Renal cortical epithelial cell (primary cell): ENCODE results near the gene TMEM208. TPM values are rescaled to one million over a fixed set of nuclear protein-coding genes. Genes with fewer than 3 reads are reported as not detected.

Experiments
- DNase-seq: peaks from one replicate; pipeline ENCODE4 v3.0.0-alpha.2; 2011; ENCODE audit warnings: low read depth
- total RNA-seq: library from RNA; depleted of rRNA; stranded (reverse); fragments of >200 nt; gene quantifications from 2 replicates; pipeline ENCODE4 v1.2.3, GENCODE V29; 2014

The TMEM208 gene
- total RNA-seq, 1 donor from 2014 or later, result 22.0 TPM

DNA sequence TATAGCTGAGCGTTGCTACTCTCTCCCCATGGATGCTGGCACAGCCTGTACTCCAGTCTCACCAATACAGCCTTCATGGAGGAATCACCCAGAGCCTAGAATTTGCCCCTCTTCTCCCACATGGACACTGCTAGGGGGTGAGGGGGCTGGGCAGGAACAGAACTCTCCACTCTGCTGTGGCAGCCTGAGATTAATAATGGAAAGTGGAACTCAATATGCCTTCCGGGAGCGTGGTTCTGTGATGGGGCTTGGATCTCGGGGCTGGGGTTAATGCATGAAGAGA, 23.1 kb downstream of the TMEM208 start:
- DNase-seq, result no peak

DNA sequence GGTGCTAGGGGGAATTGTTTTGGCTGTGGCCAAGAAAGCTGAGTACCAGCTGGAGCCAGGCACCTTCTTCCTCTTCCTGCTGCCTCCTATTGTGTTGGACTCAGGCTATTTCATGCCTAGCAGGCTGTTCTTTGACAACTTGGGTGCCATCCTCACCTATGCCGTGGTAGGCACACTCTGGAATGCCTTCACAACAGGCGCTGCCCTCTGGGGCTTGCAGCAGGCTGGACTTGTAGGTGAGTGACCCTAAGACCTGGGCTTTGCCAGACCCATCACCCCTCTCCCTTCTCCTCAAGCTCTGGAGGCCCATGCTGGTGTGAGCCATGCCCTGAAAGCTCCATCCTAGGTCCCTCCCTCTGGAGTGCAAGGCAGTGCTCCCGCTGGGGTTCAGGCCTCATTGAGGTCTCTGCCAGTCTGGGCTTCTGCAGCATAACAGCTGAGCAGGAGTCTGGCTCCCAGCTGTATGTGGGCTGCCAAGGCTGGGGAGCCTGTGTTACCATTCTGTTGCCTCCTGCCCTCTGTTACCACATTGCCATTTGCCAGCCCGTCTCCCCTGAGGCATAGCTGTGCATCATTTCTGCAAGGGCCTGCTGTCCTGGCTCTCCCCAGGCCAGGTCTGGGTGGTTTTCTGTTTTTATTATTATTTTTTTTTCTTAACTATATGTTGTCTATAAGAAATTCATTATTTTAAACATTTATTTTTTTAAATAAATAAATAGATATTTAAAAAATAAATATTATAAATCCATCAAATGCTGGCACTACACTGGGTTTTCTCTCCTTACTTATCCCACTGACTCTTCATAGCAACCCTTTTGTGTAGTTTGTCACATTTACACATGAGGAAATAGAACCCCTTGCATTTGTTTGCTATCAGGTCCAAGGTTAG, 25.9 kb downstream of the TMEM208 start:
- no peak for DNase-seq

DNA sequence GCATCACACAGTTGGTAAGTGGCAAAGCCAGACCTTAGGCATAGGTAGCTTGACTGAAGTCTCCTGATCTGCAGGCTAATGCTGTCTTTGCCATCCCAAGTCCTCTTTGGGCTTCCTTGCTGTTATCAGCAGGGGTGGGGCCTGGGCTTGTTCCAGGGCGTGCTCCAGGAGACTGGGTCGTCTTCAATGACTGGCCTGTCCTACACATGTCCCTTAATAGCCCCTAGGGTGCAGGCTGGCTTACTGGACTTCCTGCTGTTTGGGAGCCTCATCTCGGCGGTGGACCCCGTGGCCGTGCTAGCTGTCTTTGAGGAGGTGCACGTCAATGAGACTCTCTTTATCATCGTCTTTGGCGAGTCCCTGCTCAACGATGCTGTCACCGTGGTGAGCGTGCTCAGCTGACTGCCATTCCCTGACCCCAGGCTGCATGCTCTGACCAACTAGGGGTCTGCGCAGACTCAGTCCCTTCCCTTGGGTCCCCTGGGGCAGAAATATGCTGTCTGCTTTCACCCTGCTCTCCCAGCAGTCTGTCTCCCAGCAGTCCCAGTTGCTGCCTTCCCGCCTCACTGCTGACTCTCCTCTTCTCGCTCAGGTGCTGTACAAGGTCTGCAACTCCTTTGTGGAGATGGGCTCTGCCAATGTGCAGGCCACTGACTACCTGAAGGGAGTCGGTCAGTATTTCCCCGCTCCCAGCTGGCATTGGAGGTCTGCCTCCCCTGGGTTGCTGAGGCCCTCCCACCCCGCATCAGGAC, 28.0 kb downstream of the TMEM208 start:
- no peak for DNase-seq

DNA sequence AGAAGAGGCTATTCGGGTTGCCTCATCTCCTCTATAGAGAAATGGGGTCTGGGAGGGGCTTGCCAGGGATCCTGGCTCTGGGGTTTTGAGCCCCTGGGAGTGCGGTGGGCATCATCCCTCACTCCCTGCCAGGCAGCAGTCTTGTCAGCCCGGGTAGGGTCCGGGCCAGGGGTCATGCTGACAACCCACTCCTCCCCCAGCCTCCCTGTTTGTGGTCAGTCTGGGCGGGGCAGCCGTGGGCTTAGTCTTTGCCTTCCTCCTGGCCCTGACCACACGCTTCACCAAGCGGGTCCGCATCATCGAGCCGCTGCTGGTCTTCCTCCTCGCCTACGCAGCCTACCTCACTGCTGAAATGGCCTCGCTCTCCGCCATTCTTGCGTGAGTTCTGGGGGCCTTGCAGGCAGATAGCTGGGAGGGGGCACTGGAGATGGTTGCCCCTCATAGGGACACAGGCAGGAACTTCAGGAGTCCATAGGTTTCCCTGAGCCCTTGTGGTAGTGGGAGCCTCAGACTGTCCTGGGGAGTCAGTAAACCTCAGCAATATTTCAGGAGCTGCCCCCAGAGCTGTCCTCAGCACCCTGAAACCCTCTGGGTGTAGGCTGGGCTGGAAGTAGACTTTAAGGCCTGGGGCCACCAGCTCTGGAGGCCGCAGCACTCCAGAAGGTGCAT, 28.8 kb downstream of the TMEM208 start:
- no peak for DNase-seq

DNA sequence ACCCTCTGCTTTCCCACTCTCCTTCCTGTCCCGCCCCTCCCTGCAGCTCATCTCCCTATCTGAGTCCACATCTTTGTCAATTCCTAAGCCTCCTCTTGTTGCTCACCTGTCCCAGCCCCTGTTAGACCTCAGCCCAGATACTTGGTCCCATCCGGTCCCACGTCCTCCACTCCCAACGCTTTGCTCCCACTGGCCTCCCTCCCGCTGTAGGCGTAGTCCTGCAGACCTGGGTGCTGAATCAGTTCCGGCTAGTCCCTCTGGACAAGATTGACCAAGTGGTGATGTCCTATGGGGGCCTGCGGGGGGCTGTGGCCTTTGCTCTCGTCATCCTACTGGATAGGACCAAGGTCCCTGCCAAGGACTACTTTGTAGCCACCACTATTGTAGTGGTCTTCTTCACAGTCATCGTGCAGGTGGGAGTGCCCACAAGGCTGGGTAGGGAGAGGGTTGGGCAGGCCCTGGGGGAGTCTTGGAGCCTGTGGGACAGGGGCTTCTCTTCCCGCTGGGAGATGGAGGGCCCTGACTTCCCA, 29.8 kb downstream of the TMEM208 start:
- no peak for DNase-seq

DNA sequence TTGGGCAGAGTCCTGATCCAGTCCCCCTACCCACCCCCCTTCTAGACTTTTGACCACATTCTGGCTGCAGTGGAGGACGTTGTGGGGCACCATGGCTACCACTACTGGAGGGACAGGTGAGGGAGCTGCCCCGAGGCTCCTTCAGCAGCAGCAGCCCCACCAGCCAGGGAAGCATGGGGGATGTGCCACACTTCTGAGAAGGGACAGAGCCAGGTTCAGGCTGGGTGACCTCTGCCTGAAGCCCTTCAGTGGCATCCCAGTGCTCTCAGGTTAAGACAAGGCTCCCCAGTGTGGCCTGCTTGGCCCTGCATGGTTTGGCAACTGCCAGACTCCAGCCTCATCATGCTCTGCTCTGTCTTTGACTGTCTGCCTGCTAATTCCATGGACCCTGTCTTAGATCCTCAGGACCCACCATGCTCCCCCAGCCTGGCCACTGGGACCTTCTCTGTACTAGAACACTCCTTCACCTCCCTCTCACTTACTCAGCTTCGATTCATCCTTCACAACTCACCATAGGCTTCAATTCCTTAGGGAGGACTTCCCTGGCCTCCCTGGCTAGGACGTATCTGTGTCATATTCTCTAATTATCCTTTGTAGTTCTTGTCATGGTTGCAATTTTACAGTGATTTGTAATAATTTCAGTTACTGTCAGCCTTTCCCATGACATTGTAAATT, 30.7 kb downstream of the TMEM208 start:
- no peak for DNase-seq

DNA sequence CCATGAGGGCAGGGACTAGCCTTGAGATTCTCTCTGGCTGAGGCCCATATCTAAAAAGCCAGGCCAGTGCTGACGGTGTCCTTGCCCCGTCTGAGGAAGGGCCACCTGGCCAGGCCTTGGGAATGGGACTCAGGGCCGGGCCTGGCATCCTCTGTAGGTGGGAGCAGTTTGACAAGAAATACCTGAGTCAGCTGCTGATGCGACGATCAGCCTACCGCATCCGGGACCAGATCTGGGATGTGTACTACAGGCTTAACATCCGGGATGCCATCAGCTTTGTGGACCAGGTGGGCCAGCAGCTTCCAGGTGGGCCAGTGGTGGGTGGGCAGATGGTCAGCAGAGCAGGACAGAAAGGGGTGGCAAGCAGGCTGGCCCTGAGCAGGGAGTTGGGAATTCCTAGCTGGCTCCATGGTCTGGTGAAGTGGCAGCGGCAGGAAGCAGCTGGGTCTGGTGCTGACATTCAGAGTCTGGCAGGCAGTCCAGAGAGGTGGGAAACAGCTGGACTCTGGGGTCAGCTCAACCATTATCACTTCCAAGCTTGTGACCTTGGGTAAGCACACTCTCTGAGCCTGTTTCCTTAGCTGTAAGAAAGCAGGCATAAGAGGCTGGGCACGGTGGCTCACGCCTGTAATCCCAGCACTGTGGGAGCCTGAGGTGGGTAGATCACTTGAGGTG, 31.4 kb downstream of the TMEM208 start:
- DNase-seq, result no peak

DNA sequence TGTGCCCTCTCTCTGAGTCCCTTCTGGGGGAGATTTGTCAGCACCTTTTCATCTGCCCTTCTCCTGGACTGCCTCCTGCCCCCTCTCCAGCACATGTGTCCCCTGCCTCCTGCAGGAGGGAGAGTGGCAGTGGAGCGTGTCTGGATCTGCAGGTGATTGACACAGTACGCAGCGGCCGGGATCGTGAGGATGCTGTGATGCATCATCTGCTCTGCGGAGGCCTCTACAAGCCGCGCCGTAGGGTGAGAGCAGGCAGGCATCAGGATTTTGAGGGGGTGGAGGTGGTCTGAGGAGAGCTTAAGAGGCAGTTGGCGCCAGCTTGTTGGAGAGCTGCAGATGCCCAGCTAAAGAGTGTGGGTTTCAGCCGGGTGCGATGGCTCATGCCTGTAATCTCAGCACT, 32.8 kb downstream of the TMEM208 start:
- no peak for DNase-seq

DNA sequence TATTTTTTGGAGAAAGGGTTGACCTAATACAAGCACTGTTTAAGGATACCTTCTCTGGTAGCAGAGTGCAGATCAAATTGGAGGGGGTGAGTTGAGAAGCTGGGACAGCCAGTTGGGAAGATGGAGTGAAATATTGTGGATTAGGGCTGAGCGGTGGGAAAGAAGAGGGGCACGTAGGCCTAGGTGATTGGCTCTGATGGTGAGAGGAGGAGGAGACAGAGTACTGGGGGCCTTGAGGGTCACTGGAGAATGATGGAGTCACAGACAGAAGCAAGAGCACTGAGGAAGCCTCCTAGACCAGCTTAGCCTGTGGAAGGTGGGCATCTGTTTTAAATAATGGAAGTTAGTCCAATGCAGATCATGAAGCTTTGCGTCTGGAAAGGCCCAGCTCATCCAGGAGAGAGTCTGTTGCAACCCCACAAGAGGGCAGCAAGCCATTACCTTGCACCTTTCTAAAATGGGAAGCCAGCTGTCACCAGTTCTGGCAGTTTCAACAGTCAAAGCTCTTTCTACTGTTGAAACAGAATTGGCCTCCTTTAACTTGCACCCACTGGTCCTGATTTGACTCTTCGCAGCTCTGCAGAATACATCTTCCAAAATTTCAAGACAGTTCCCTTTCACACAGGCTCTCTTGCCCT, 33.6 kb downstream of the TMEM208 start:
- peak; percentile 69 for DNase-seq

DNA sequence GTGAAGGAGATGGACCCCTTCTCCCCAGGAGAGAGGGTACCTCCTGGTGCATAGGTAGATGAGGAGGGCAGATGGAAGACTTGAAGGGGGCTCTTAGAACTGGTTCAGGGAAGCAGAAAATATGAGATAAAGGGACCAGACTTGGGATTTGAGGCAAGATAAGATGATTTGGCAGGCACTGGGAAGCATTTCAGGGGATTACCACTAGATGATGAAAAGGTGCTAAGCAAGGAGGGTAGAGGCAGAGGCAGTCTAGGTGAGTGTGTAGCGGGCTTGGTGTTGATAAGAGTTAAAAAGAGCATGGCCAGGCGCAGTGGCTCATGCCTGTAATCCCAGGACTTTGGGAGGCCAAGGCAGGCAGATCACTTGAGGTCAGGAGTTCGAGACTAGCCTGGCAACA, 36.3 kb downstream of the TMEM208 start:
- DNase-seq, result no peak

DNA sequence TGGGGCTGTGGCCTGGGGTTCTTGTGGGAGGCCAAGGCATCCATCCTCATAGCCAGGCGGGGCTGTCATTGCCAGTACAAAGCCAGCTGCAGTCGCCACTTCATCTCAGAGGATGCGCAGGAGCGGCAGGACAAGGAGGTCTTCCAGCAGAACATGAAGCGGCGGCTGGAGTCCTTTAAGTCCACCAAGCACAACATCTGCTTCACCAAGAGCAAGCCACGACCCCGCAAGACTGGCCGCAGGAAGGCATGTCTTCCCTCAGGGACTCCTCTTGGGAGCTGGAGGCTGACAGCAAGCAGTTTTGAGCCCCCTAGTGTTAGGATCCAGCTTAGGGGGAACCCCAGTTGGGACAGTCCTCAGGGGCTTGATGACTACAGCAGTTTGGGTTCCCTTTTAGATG, 37.3 kb downstream of the TMEM208 start:
- DNase-seq, result no peak

DNA sequence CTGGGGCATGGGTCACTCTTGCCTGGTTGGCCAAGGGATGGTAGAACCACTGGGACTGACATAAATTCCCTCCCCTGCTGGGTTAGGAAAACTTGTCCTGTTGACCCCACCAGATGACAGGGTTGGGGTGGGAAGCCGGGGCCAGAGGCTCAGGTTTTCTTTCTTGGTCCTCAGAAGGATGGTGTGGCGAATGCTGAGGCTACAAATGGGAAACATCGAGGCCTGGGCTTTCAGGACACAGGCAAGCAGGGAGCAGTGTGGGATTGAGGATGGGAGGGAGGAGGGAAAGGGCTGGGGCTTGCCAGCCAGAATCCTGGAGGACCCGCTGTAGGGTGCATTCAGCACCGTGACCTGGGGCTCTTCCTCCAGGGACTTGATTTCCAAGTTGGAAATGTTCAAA, 37.9 kb downstream of the TMEM208 start:
- DNase-seq, result no peak

DNA sequence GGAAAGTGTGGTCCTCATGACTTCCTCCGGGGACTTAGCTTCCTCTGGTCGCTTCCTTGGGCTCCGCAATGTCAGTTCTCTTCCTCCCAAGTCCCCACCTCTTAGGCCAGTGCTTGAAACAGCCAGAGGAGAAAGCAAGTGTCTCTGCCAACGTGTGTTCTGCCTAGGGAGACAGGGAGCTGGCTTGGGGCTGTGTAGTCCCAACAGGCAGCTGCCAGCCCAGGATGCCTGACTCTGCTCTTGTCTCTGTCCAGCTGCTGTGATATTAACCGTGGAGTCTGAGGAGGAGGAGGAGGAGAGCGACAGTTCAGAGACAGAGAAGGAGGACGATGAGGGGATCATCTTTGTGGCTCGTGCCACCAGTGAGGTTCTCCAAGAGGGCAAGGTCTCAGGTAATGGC, 38.9 kb downstream of the TMEM208 start:
- no peak for DNase-seq

DNA sequence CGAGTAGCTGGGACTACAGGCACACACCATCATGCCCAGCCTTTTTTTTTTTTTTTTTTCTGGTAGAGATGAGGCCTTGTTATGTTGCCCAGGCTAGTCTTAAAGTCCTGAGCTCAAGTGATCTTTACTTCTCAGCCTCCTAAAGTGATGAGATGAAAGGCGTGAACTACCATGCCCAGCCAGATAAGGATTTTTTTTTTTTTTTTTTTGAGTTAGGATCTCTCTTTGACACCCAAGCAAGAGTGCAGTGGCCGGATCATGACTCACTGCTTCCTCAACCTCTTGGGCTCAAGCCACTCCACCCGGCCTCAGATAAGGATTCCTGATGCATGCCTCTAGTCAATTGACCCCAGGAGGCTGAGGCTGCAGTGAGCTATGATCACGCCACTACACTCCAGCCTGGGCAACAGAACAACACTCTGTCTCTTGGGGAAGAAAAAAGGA, 41.2 kb downstream of the TMEM208 start:
- DNase-seq, result peak; percentile 89

DNA sequence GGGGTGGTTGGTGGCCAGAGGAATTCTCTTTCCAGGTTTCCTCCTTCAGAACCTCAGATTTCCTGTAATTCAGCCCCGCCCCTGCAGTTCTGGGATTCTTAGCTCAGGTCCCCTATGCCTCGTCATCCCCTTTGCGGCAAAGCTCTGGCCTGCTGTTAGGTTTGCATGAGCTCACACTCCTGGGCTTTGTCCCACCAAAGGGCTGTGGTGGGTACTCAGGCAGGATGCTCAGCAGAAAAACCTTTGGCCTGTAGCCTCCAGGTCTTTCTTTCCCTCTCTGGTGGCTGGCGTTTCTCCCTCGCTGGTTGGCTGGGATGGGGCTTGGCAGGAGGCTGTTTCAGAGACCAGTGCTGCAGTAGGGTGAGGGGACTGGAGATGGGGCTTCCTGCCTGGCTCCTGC, 42.8 kb downstream of the TMEM208 start:
- peak; percentile 69 for DNase-seq

DNA sequence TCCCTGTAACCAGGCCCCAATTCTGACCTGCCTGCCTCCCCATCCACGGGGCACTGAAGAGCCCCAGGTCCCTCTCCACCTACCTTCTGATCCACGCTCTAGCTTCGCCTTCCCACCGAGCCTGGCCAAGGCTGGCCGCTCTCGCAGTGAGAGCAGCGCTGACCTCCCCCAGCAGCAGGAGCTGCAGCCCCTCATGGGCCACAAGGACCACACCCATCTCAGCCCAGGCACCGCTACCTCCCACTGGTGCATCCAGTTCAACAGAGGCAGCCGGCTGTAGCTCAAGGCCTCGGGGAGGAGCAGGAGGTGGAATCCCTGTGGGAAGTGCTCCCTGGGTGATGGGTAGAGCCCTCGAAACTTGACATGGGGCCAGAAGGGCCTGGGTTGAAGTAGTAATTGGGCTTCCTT, 44.0 kb downstream of the TMEM208 start:
- DNase-seq, result no peak

DNA sequence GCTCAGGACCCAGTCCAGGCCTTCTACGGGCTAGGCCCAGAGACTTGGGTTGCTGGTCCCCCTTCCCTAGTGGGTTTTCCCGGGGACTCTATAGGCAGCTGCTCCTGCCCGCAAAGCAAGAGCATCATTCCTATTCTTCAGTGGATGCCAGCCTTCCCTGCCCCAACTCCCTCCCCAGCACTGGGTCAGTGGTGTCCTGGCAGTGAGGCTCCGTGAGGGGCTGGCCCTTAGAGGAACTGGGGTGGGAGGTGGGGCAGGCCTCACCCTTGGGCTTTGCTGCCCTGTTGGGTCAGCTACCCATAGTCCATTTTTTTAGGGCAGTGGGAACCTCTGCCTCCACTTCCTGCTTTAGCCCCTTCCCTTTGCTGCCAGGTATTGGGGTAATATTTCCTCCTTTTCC, 44.5 kb downstream of the TMEM208 start:
- no peak for DNase-seq

DNA sequence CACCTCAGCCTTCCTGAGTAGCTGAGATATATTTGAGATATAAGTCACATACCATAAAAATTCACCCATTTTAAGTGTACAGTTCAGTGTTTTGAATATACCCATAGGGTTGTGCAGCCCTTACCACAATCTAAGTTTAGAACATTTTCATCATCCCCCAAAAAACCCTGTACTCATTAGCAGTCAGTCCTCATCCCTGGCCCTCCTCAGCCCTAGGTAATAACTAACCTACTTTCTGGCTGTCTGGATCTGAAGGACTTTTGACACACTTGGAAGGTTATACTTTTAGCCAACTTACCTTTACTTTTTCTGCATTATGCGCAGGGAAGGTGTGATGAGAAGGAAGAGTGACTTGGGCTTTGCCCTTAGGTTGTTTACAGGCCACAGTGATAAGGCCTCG, 48.4 kb downstream of the TMEM208 start:
- no peak for DNase-seq

DNA sequence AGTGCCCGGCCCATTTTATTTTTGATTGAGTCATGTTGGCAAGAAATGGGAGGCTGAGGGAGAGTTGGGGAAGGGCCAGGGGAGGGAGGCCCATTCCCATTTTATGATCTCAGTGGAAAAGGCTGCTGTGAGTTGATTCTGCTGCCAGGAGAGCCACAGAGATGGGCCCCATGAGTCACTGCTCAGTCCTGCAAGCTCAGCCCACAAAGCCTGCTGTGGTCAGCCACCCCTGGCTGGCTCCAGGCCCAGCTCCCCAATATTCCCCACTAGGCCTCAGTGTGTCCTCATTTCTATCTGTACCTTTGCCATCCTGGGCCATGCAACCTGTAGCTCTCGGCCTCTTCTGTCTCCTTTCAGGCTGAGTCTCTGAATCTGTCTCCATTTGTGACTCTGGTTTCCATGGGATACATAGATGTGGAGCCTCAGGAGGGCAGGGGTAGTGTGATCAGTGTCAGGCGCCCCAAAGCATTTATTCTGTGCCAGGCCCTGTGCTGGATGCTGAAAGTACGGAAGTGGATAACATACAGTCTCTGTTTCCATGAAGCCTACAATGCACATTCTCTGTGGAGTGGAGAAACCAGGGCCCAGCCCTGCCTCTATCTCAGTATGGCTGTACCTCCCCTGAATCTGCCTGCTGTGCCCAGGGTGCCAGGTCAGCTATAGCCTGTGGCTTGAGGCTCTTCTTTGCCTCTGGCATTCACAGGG, 50.5 kb downstream of the TMEM208 start:
- peak; percentile 98 for DNase-seq
